Skeletal muscle tissue (tissue), 4 donors: ENCODE data around the gene C2CD2L. TPM values are rescaled to one million over a fixed set of nuclear protein-coding genes. Genes with fewer than 3 reads are reported as not detected.

Experiments
- H3K27ac ChIP-seq: one replicate; pipeline ENCODE4 v1.7.0; 2013; ENCODE audit warnings: mild to moderate bottlenecking, low read depth, low read length, inconsistent platforms
- H3K27me3 ChIP-seq, 3 donors: one replicate each; pipeline ENCODE4 v1.7.0; 2013; ENCODE audit warnings: low read length in 3 of 3; ENCODE audit not compliant: control insufficient read depth in 3 of 3, insufficient read depth in 3 of 3
- H3K36me3 ChIP-seq, 3 donors: one replicate each; pipeline ENCODE4 v1.7.0; 2013; ENCODE audit warnings: low read length in 3 of 3; ENCODE audit not compliant: control insufficient read depth in 3 of 3, insufficient read depth in 3 of 3
- H3K4me1 ChIP-seq, 3 donors: one replicate each; pipeline ENCODE4 v1.7.0; 2013; ENCODE audit warnings: low read length in 3 of 3, mild to moderate bottlenecking in 3 of 3; ENCODE audit not compliant: control insufficient read depth in 3 of 3, insufficient read depth in 3 of 3
- H3K4me3 ChIP-seq, 3 donors: one replicate each; pipeline ENCODE4 v1.7.0; 2013; ENCODE audit warnings: low read length in 3 of 3
- H3K9ac ChIP-seq, 3 donors: one replicate each; pipeline ENCODE4 v1.7.0; 2013; ENCODE audit warnings: low read length in 3 of 3, mild to moderate bottlenecking in 3 of 3, moderate library complexity in 2 of 3, low read depth in 1 of 3
- H3K9me3 ChIP-seq, 3 donors: one replicate each; pipeline ENCODE4 v1.7.0; 2013; ENCODE audit warnings: low read length in 3 of 3; ENCODE audit not compliant: control insufficient read depth in 3 of 3
- total RNA-seq: library from RNA; depleted of rRNA; stranded (reverse); fragments of >200 nt; gene quantifications from one replicate; pipeline ENCODE4 v1.2.3, GENCODE V29; 2014
- donor health status: Osteomylitis.

C2CD2L gene
- total RNA-seq, 1 donor from 2014 or later, result 2.1 TPM

- Histone ChIP-seq H3K4me1 (peaks cover 3 to 6% (median 5%) of the 10 kb centered on the region in 3 donors), H3K27me3 (no peaks in the 10 kb centered on the region)
Observed at GRCh38 chr11:119113716-119114115, 6.6 kb downstream of the C2CD2L start.

GRCh38 chr11:119114351-119114750 is 7.2 kb downstream of the C2CD2L start:
- peaks cover 35 to 47% (median 44%) of the 10 kb centered on the region in 3 donors for H3K36me3 ChIP-seq
- H3K27ac ChIP-seq, result no peak overlapping the region
- H3K27me3 ChIP-seq, result no peaks in the 10 kb centered on the region
- H3K9me3 ChIP-seq, result no peaks in the 10 kb centered on the region
- H3K4me1 ChIP-seq, result no peaks in the 10 kb centered on the region
- no peak overlapping the region for H3K9ac ChIP-seq
- H3K4me3 ChIP-seq, result no peak overlapping the region

More at GRCh38 chr11:119113716-119114115, 6.6 kb downstream of the C2CD2L start:
- Histone ChIP-seq H3K36me3 (peaks cover 35 to 47% (median 44%) of the 10 kb centered on the region in 3 donors), H3K27ac (no peak overlapping the region), H3K9me3 (no peaks in the 10 kb centered on the region), H3K9ac (no peak overlapping the region), H3K4me3 (no peak overlapping the region)

- peaks cover 1 to 3% (median 2%) of the 10 kb centered on the region in 3 donors for H3K4me1 ChIP-seq
- H3K4me3 ChIP-seq, result no peak overlapping the region
- no peak overlapping the region for H3K27ac ChIP-seq
- no peaks in the 10 kb centered on the region for H3K9me3 ChIP-seq
- H3K27me3 ChIP-seq, result no peaks in the 10 kb centered on the region
- H3K36me3 ChIP-seq, result peaks cover 31 to 44% (median 41%) of the 10 kb centered on the region in 3 donors
- H3K9ac ChIP-seq, result no peak overlapping the region
Observed at GRCh38 chr11:119115484-119116234, 8.5 kb downstream of the C2CD2L start.

GRCh38 chr11:119116235-119116594 is 9.1 kb downstream of the C2CD2L start:
- Histone ChIP-seq H3K4me1 (peaks cover 5 to 6% (median 6%) of the 10 kb centered on the region in 3 donors), H3K9me3 (no peaks in the 10 kb centered on the region), H3K27me3 (no peaks in the 10 kb centered on the region), H3K4me3 (no peak overlapping the region), H3K36me3 (peaks cover 25 to 38% (median 36%) of the 10 kb centered on the region in 3 donors), H3K27ac (no peak overlapping the region), H3K9ac (no peak overlapping the region)

GRCh38 chr11:119116601-119117000 is 9.5 kb downstream of the C2CD2L start:
- no peak overlapping the region for H3K4me3 ChIP-seq
- H3K27me3 ChIP-seq, result no peaks in the 10 kb centered on the region
- no peak overlapping the region for H3K9ac ChIP-seq
- no peak overlapping the region for H3K27ac ChIP-seq
- peaks cover 5 to 9% (median 6%) of the 10 kb centered on the region in 3 donors for H3K4me1 ChIP-seq
- H3K9me3 ChIP-seq, result no peaks in the 10 kb centered on the region
- H3K36me3 ChIP-seq, result peaks cover 22 to 34% (median 32%) of the 10 kb centered on the region in 3 donors

GRCh38 chr11:119117004-119117706 is 10.0 kb downstream of the C2CD2L start:
- H3K27ac ChIP-seq, result no peak overlapping the region
- H3K4me1 ChIP-seq, result peaks cover 7 to 14% (median 9%) of the 10 kb centered on the region in 3 donors
- no peak overlapping the region for H3K4me3 ChIP-seq
- no peaks in the 10 kb centered on the region for H3K9me3 ChIP-seq
- peaks cover 16 to 29% (median 26%) of the 10 kb centered on the region in 3 donors for H3K36me3 ChIP-seq
- no peak overlapping the region for H3K9ac ChIP-seq
- H3K27me3 ChIP-seq, result no peaks in the 10 kb centered on the region

GRCh38 chr11:119118227-119118626 is 11.1 kb downstream of the C2CD2L start:
- H3K4me3 ChIP-seq, result no peak overlapping the region
- no peak overlapping the region for H3K27ac ChIP-seq
- H3K27me3 ChIP-seq, result no peaks in the 10 kb centered on the region
- no peak overlapping the region for H3K9ac ChIP-seq
- peaks cover 15 to 22% (median 19%) of the 10 kb centered on the region in 3 donors for H3K36me3 ChIP-seq
- no peaks in the 10 kb centered on the region for H3K9me3 ChIP-seq
- H3K4me1 ChIP-seq, result peaks cover 13 to 24% (median 15%) of the 10 kb centered on the region in 3 donors

GRCh38 chr11:119118946-119119345 is 11.8 kb downstream of the C2CD2L start:
- Histone ChIP-seq H3K27me3 (no peaks in the 10 kb centered on the region), H3K9me3 (no peaks in the 10 kb centered on the region), H3K4me3 (no peak overlapping the region), H3K36me3 (peaks cover 11 to 21% (median 16%) of the 10 kb centered on the region in 3 donors), H3K9ac (no peak overlapping the region), H3K27ac (no peak overlapping the region), H3K4me1 (peaks cover 13 to 25% (median 15%) of the 10 kb centered on the region in 3 donors)

- Histone ChIP-seq H3K4me3 (peak overlapping the region; percentile 82 to 87 (median 84)), H3K9me3 (no peaks in the 10 kb centered on the region), H3K4me1 (peaks cover 13 to 27% (median 15%) of the 10 kb centered on the region in 3 donors), H3K27ac (peak overlapping the region; percentile 77), H3K27me3 (no peaks in the 10 kb centered on the region), H3K36me3 (peaks cover 7 to 25% (median 21%) of the 10 kb centered on the region in 3 donors), H3K9ac (peak overlapping the region; percentile 83 to 93 (median 89))
Observed at GRCh38 chr11:119120639-119121007, 13.5 kb downstream of the C2CD2L start.
